Epithelial cell of proximal tubule (primary cell): Measurements from ENCODE around the gene ARID2. TPM values are rescaled to one million over a fixed set of nuclear protein-coding genes. Genes with fewer than 3 reads are reported as not detected.

Experiments used
- DNase-seq: peaks from one replicate; pipeline ENCODE4 v3.0.0-alpha.2; 2011; ENCODE audit warnings: low read depth
- H3K4me3 ChIP-seq: 2 replicates; pipeline ENCODE4 v1.5.1; 2011; ENCODE audit warnings: low read depth, mild to moderate bottlenecking, low read length
- CTCF ChIP-seq: conservative IDR thresholded peaks from 2 replicates; pipeline ENCODE4 v1.5.1; 2012; ENCODE audit warnings: low read depth, mild to moderate bottlenecking, low read length
- total RNA-seq: library from RNA; depleted of rRNA; stranded (reverse); fragments of >200 nt; gene quantifications from 2 replicates; pipeline ENCODE4 v1.2.3, GENCODE V29; 2015

Gene ARID2
- total RNA-seq, 1 donor from 2014 or later = 9.6 TPM

GRCh38 chr12:45760333-45760732 lies 30.8 kb downstream of the ARID2 start:
- DNase-seq = no peak
- no peak for TF ChIP-seq CTCF
- no peak overlapping the region for H3K4me3 ChIP-seq

- TF ChIP-seq CTCF = peak; percentile 80
- no peak overlapping the region for H3K4me3 ChIP-seq
- DNase-seq = no peak
Measured at GRCh38 chr12:45762185-45763110, 32.9 kb downstream of the ARID2 start.

- no peak for DNase-seq
- no peak for TF ChIP-seq CTCF
- no peak overlapping the region for H3K4me3 ChIP-seq
Measured at GRCh38 chr12:45763381-45763780, 33.9 kb downstream of the ARID2 start.

GRCh38 chr12:45768194-45768593 lies 38.7 kb downstream of the ARID2 start:
- TF ChIP-seq CTCF = no peak
- no peak overlapping the region for H3K4me3 ChIP-seq
- DNase-seq = no peak

GRCh38 chr12:45773747-45774146 lies 44.2 kb downstream of the ARID2 start:
- no peak for TF ChIP-seq CTCF
- no peak for DNase-seq
- H3K4me3 ChIP-seq = no peak overlapping the region

- no peak overlapping the region for H3K4me3 ChIP-seq
- TF ChIP-seq CTCF = no peak
- DNase-seq = no peak
Measured at GRCh38 chr12:45774508-45775162, 45.1 kb downstream of the ARID2 start.
